ENCODE results near the gene OCLN.

DNA sequence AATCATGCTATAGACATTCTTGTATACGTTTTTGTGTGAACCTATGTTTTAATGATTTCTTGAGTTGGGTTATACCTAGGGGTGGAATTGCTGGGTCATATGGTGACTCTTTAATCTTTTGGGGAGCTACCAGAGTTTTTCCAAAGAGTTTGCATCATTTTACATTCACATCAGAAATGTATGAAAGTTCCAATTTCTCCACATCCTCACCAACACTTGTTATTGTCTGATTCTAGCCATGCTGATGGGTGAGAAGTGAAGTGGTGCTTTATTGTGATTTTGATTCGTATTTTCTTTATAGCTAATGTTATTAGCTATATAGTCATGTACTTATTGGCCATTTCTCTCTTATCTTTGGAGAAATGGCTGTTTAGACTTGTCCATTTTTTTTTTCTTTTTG, 18.1 kb downstream of the OCLN start:
- no peak for TF ChIP-seq SPI1 (IDR thresholded peaks at IDR 0.05; ENCODE audit: borderline replicate concordance, low read depth)
- TF ChIP-seq, protein P1, sequence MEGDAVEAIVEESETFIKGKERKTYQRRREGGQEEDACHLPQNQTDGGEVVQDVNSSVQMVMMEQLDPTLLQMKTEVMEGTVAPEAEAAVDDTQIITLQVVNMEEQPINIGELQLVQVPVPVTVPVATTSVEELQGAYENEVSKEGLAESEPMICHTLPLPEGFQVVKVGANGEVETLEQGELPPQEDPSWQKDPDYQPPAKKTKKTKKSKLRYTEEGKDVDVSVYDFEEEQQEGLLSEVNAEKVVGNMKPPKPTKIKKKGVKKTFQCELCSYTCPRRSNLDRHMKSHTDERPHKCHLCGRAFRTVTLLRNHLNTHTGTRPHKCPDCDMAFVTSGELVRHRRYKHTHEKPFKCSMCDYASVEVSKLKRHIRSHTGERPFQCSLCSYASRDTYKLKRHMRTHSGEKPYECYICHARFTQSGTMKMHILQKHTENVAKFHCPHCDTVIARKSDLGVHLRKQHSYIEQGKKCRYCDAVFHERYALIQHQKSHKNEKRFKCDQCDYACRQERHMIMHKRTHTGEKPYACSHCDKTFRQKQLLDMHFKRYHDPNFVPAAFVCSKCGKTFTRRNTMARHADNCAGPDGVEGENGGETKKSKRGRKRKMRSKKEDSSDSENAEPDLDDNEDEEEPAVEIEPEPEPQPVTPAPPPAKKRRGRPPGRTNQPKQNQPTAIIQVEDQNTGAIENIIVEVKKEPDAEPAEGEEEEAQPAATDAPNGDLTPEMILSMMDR (IDR thresholded peaks at IDR 0.05; ENCODE audit: insufficient read depth, low read length), result no peak
- no peak for TF ChIP-seq POLR2AphosphoS5 (IDR thresholded peaks at IDR 0.05; ENCODE audit: low read depth)
- no peak for TF ChIP-seq REST (IDR thresholded peaks at IDR 0.05; ENCODE audit: insufficient replicate concordance, low read depth)

Measured in HL-60 (cell line).